ENCODE results near the gene HSBP1.

HSBP1 gene

GRCh38 chr16:83813823-83814658 lies 6.3 kb downstream of the HSBP1 start:
- TF ChIP-seq NFIC (IDR thresholded peaks at IDR 0.05) (no peak), TCF12 (IDR thresholded peaks at IDR 0.05; ENCODE audit: low read depth) (peak; percentile 47; the same call in 1 of the 2 replicates)

GRCh38 chr16:83814659-83814985 lies 6.8 kb downstream of the HSBP1 start:
- TF ChIP-seq NFIC (IDR thresholded peaks at IDR 0.05) (no peak), ZBTB7A (IDR thresholded peaks at IDR 0.05; ENCODE audit: low read depth) (no peak), TAF1 (IDR thresholded peaks at IDR 0.05; ENCODE audit: low read depth) (no peak), RAD21 (IDR thresholded peaks at IDR 0.05; ENCODE audit: low read depth) (no peak), CREB1 (IDR thresholded peaks at IDR 0.05; ENCODE audit: low read depth) (no peak), FOXM1 (IDR thresholded peaks at IDR 0.05; ENCODE audit: borderline replicate concordance, low read depth) (no peak), YY1 (IDR thresholded peaks at IDR 0.05; ENCODE audit: low read depth) (no peak), MAX (IDR thresholded peaks at IDR 0.05) (no peak), TCF12 (IDR thresholded peaks at IDR 0.05; ENCODE audit: low read depth) (no peak)

GRCh38 chr16:83817022-83817421 lies 9.2 kb downstream of the HSBP1 start:
- no peak for TF ChIP-seq USF1 (IDR thresholded peaks at IDR 0.05)
- TF ChIP-seq NFIC (IDR thresholded peaks at IDR 0.05) = no peak
- no peak for TF ChIP-seq EGR1 (IDR thresholded peaks at IDR 0.05)
- TF ChIP-seq CEBPB (IDR thresholded peaks at IDR 0.05) = no peak
- TF ChIP-seq CREB1 (IDR thresholded peaks at IDR 0.05; ENCODE audit: low read depth) = no peak
- TF ChIP-seq FOXM1 (IDR thresholded peaks at IDR 0.05; ENCODE audit: borderline replicate concordance, low read depth) = no peak
- TF ChIP-seq REST (IDR thresholded peaks at IDR 0.05; ENCODE audit: low read depth) = no peak
- TF ChIP-seq EP300 (IDR thresholded peaks at IDR 0.05; ENCODE audit: borderline replicate concordance) = no peak
- no peak for TF ChIP-seq RAD21 (IDR thresholded peaks at IDR 0.05; ENCODE audit: low read depth)
- no peak for TF ChIP-seq TAF1 (IDR thresholded peaks at IDR 0.05; ENCODE audit: low read depth)
- TF ChIP-seq MAX (IDR thresholded peaks at IDR 0.05) = no peak

- TF ChIP-seq REST (IDR thresholded peaks at IDR 0.05; ENCODE audit: low read depth) = no peak
- no peak for TF ChIP-seq YY1 (IDR thresholded peaks at IDR 0.05; ENCODE audit: low read depth)
- TF ChIP-seq TEAD4 (IDR thresholded peaks at IDR 0.05) = no peak
- TF ChIP-seq USF1 (IDR thresholded peaks at IDR 0.05) = no peak
- no peak for TF ChIP-seq RAD21 (IDR thresholded peaks at IDR 0.05; ENCODE audit: low read depth)
- no peak for TF ChIP-seq TAF1 (IDR thresholded peaks at IDR 0.05; ENCODE audit: low read depth)
- no peak for TF ChIP-seq CREB1 (IDR thresholded peaks at IDR 0.05; ENCODE audit: low read depth)
- no peak for TF ChIP-seq TCF12 (IDR thresholded peaks at IDR 0.05; ENCODE audit: low read depth)
- no peak for TF ChIP-seq EGR1 (IDR thresholded peaks at IDR 0.05)
- TF ChIP-seq EP300 (IDR thresholded peaks at IDR 0.05; ENCODE audit: borderline replicate concordance) = no peak
- TF ChIP-seq FOXM1 (IDR thresholded peaks at IDR 0.05; ENCODE audit: borderline replicate concordance, low read depth) = no peak
- TF ChIP-seq NFIC (IDR thresholded peaks at IDR 0.05) = no peak
- TF ChIP-seq MAX (IDR thresholded peaks at IDR 0.05) = no peak
- no peak for TF ChIP-seq ZBTB7A (IDR thresholded peaks at IDR 0.05; ENCODE audit: low read depth)
- TF ChIP-seq CEBPB (IDR thresholded peaks at IDR 0.05) = no peak
Observed at GRCh38 chr16:83818276-83818675, 10.5 kb downstream of the HSBP1 start.

- TF ChIP-seq USF1 (IDR thresholded peaks at IDR 0.05) = no peak
- TF ChIP-seq EP300 (IDR thresholded peaks at IDR 0.05; ENCODE audit: borderline replicate concordance) = no peak
- no peak for TF ChIP-seq YY1 (IDR thresholded peaks at IDR 0.05; ENCODE audit: low read depth)
- no peak for TF ChIP-seq FOXM1 (IDR thresholded peaks at IDR 0.05; ENCODE audit: borderline replicate concordance, low read depth)
- TF ChIP-seq NFIC (IDR thresholded peaks at IDR 0.05) = no peak
Observed at GRCh38 chr16:83819361-83819760, 11.6 kb downstream of the HSBP1 start.
